ENCODE measurements around the gene PPM1E.

GRCh38 chr17:59002848-59003247 is 247.2 kb downstream of the PPM1E start:
- TF ChIP-seq CTCF (conservative IDR thresholded peaks at IDR 0.05; ENCODE audit: low read length) (no peak), EZH2phosphoT487 (IDR thresholded peaks at IDR 0.05; ENCODE audit: borderline replicate concordance, low read depth, low read length) (no peak)
